BLaER1 (cell line): Measurements from ENCODE around the gene CEACAM21.

ENCODE experiments used
- H3K27ac ChIP-seq: shearing (Covaris generic); formaldehyde crosslinking; 2 replicates; pipeline ENCODE4 v1.8.1; 2022
- H3K27me3 ChIP-seq: shearing (Covaris generic); formaldehyde crosslinking; 2 replicates; pipeline ENCODE4 v1.8.1; 2022
- H3K36me3 ChIP-seq: shearing (Covaris generic); formaldehyde crosslinking; 2 replicates; pipeline ENCODE4 v1.8.1; 2022
- H3K4me1 ChIP-seq: shearing (Covaris generic); formaldehyde crosslinking; 2 replicates; pipeline ENCODE4 v1.8.1; 2022
- H3K4me2 ChIP-seq: shearing (Covaris generic); formaldehyde crosslinking; 2 replicates; pipeline ENCODE4 v1.8.1; 2022
- H3K4me3 ChIP-seq: shearing (Covaris generic); formaldehyde crosslinking; 2 replicates; pipeline ENCODE4 v1.8.1; 2022
- H3K9ac ChIP-seq: shearing (Covaris generic); formaldehyde crosslinking; 2 replicates; pipeline ENCODE4 v1.8.1; 2022
- H3K9me3 ChIP-seq: shearing (Covaris generic); formaldehyde crosslinking; 2 replicates; pipeline ENCODE4 v1.8.1; 2022
- H4K20me1 ChIP-seq: shearing (Covaris generic); formaldehyde crosslinking; 2 replicates; pipeline ENCODE4 v1.8.1; 2022
- Cebpa-rat ChIP-seq: shearing (Covaris generic); IDR thresholded peaks from 2 replicates; pipeline ENCODE4 v1.8.1; 2022

The CEACAM21 gene

GRCh38 chr19:41624515-41624914, 48.5 kb downstream of the CEACAM21 start:
- Histone ChIP-seq H3K4me2 (no peak overlapping the region), H3K9ac (no peak overlapping the region), H3K27me3 (peaks cover 21% of the 10 kb centered on the region; the same call in 1 of the 2 replicates), H4K20me1 (peaks cover 11% of the 10 kb centered on the region; the same call in 1 of the 2 replicates), H3K4me1 (peaks cover 4% of the 10 kb centered on the region), H3K9me3 (no peaks in the 10 kb centered on the region), H3K36me3 (no peaks in the 10 kb centered on the region), H3K4me3 (no peak overlapping the region), H3K27ac (no peak overlapping the region)
- no peak for TF ChIP-seq Cebpa-rat

DNA sequence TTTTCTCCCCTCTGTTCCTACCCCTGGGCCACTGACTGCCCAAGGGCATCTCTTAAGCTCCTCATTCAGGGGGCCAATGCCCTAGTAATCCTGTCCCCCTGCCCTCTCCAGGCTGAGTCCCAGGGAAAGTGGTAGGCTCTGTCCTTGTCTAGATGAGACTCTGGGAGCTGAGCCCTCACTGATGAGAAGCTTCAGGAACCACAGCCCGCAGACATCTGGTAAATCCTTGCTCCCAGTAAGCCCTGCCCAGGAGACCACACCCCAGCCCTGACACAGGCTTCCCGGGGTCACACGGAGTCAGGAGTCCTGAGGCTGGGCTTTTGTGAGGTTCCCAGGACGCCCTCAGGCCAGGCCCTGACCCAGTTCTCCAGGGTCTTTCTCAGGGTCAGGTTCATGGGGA, 49.0 kb downstream of the CEACAM21 start:
- H3K27me3 ChIP-seq: peaks cover 21% of the 10 kb centered on the region; the same call in 1 of the 2 replicates
- no peak for TF ChIP-seq Cebpa-rat
- H4K20me1 ChIP-seq: peaks cover 9% of the 10 kb centered on the region; the same call in 1 of the 2 replicates
- no peak overlapping the region for H3K27ac ChIP-seq
- no peak overlapping the region for H3K9ac ChIP-seq
- H3K36me3 ChIP-seq: no peaks in the 10 kb centered on the region
- peaks cover 2% of the 10 kb centered on the region for H3K9me3 ChIP-seq
- no peak overlapping the region for H3K4me2 ChIP-seq
- 0 out of 2 replicates have a peak, but pooled peaks cover under 1% of the 10 kb centered on the region for H3K4me1 ChIP-seq
- no peak overlapping the region for H3K4me3 ChIP-seq

- H3K4me2 ChIP-seq: no peak overlapping the region
- no peak overlapping the region for H3K9ac ChIP-seq
- no peak overlapping the region for H3K4me3 ChIP-seq
- no peaks in the 10 kb centered on the region for H3K4me1 ChIP-seq
- no peaks in the 10 kb centered on the region for H4K20me1 ChIP-seq
- no peaks in the 10 kb centered on the region for H3K36me3 ChIP-seq
- peaks cover 15% of the 10 kb centered on the region for H3K9me3 ChIP-seq
- no peak for TF ChIP-seq Cebpa-rat
- H3K27ac ChIP-seq: no peak overlapping the region
- peaks cover 21% of the 10 kb centered on the region; the same call in 1 of the 2 replicates for H3K27me3 ChIP-seq
Observed at GRCh38 chr19:41626278-41626677, 50.3 kb downstream of the CEACAM21 start.

DNA sequence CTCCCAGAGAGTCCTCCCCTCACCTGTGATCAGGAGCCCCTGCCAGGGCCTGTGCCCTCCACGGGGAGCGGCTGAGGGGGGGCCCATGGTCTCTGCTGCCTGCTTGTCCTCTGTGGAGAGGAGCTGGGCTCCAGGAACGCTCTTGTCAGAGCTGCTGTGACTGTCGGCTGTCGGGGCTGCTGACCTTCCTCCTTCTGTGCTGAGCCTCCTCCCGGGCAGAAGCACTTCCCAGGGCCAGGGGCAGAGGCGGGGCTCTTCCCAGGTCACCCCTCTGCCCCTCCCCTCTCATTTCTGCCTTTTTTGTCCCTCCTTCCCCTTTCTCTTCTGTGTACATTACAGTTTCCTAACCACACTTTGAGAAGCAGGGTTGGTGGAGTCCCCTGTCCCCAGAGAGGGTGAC, 50.9 kb downstream of the CEACAM21 start, which contains the start of gene CEACAM4:
TSS of gene CEACAM4 (minus strand) at position 198 of the 400 bp plus-strand sequence. CDS start at position 87, 111 bp downstream.
- Histone ChIP-seq H3K36me3 (no peaks in the 10 kb centered on the region), H3K4me2 (no peak within 1 kb of the TSS), H3K27ac (no peak within 1 kb of the TSS), H3K27me3 (peaks cover 21% of the 10 kb centered on the region; the same call in 1 of the 2 replicates), H4K20me1 (no peaks in the 10 kb centered on the region), H3K9ac (no peak within 1 kb of the TSS), H3K4me3 (no peak within 1 kb of the TSS), H3K9me3 (peaks cover 21% of the 10 kb centered on the region), H3K4me1 (no peaks in the 10 kb centered on the region)
- TF ChIP-seq Cebpa-rat: no peak

- H3K27ac ChIP-seq: no peak overlapping the region
- H3K4me3 ChIP-seq: no peak overlapping the region
- H3K4me1 ChIP-seq: no peaks in the 10 kb centered on the region
- H3K9me3 ChIP-seq: peaks cover 22% of the 10 kb centered on the region
- H3K27me3 ChIP-seq: peaks cover 21% of the 10 kb centered on the region; the same call in 1 of the 2 replicates
- H3K9ac ChIP-seq: no peak overlapping the region
- no peak overlapping the region for H3K4me2 ChIP-seq
- no peaks in the 10 kb centered on the region for H4K20me1 ChIP-seq
- TF ChIP-seq Cebpa-rat: no peak
- H3K36me3 ChIP-seq: no peaks in the 10 kb centered on the region
Observed at GRCh38 chr19:41627966-41628675, 52.2 kb downstream of the CEACAM21 start.
